Measurements from ENCODE around the gene OR13C9.

GRCh38 chr9:104568868-104569267, 49.1 kb downstream of the OR13C9 start, which contains the start of gene OR13C8:
- TF ChIP-seq CTCF (IDR thresholded peaks at IDR 0.05; ENCODE audit: insufficient read depth, low read length, poor library complexity, severe bottlenecking) (no peak), EZH2phosphoT487 (conservative IDR thresholded peaks at IDR 0.05; ENCODE audit: low read length) (no peak)

Measured in SU-DHL-6 (cell line).